Measurements from ENCODE around the gene AGER.

The AGER gene

DNA sequence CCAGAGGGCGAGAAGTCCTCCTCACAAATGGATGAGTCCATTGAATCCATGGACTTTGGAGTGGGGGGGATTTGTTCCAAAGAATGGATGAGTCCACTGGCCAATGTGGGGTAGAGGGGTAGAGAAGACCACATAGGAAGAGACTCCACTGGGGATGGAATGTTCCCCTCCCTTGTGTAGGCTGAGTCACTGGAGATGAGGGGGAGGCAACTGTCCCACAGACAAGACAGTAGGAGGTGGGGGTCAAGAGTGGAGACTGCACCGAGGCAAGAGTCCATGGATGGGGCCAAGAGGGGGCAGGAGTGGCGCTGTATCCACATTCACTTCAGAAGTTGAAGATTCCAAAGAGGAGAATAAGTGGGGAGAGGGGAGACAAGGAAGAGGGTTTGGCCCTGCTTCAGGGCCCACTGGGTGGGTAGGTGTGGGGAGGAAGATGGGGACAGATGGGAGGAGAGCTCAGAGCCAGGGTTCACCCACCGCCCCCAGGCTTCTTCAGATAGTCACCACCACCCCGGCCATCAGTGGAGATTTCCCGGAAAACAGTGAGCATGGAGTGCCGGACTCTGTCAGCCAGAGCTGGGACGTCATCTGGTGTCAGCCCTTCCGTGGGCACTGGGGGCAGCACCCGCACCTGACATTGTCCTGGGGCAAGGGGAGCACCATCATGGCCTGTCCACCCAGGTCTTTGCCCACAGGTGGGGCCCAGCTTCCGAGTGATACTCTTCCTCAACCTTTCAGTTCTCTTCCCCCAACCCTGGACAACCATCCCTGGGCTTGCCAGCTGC is 15.1 kb downstream of the AGER start:
- DNase-seq (ENCODE audit: low read depth): no peak

DNA sequence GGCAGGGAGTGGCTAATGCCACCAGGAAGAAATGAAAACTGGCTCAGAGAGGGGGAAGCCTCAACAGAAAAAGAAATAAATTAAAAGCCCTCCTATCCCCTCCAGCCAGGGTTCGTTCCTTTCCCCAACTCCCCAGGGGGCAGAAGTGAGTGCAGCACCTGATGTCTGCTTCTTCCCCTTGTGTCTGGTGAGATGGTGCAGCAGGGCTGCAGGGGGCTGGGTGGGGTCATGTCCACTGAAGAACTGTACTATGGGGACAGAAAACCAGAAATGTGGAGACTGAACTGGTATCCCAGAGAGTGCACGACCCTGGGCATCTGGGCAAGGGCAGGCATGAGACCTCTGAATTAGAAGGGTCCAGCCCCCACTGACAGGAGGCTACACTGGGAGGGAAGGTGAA is 15.7 kb downstream of the AGER start:
- DNase-seq (ENCODE audit: low read depth): no peak

DNA sequence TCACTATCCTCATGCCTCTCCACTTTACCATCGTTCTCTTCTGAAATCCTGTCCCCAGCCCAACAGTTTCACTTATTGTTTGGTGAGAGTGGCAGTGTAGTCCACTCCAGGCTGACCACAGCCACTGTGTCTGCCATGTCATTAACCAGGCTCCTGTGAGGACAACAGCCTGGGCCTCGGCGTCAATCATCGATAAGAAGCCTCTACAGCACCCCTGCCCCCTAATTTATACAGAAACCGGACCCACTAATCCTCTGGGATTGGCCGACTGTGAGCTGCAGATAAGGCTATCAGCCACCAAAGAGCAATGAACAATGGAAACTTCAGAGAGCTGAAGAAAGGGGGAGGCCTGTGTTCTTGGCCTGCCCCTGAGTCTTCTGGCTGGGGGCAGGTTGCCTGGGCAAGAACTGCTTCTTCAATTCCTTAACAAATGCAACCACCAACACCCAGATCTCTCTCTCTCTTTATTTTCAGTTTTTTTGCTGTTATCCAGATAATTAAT is 16.2 kb downstream of the AGER start:
- DNase-seq (ENCODE audit: low read depth): no peak

DNA sequence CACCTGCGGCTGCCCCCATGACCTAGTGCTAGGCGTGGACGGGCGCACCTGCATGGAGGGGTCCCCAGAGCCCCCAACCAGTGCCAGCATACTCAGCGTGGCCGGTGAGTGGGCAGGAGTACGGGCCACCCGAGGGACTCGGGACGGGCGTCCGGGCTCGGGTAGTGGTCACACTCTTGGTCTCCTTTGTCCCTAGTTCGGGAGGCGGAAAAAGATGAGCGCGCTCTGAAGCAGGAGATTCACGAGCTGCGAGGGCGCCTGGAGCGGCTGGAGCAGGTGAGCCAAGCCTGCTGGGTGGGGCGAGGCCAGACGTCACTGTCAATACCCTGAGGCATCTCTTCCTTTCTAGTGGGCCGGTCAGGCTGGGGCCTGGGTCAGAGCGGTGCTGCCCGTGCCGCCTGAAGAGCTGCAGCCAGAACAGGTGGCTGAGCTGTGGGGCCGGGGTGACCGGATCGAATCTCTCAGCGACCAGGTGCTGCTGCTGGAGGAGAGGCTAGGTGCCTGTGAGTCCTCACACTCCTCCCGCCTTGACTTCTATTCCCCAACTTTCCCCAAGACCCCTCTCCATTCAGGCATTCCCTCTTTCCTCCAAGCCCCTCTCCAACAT is 16.8 kb downstream of the AGER start:
- no peak for DNase-seq (ENCODE audit: low read depth)

DNA sequence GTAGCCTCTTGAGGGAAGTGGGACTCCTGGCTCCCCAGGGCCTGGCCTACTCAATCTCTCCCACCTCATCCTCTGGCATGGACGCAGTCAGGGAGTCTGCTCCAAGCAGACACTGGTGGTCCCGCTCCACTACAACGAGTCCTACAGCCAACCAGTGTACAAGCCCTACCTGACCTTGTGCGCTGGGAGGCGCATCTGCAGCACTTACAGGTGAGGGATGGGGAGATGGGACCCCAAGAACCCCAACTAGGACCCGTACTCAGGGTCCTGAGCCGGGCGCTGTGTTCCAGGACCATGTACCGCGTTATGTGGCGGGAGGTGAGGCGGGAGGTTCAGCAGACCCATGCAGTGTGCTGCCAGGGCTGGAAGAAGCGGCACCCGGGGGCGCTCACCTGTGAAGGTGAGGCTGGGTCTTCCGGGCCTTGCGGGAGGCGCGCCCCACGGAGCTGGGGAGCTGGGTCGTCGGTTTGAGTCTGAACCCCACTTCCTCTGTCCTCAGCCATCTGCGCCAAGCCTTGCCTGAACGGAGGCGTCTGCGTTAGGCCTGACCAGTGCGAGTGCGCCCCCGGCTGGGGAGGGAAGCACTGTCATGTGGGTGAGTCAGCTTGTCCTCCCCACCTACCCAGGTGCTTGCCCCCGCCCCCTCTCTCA is 17.5 kb downstream of the AGER start:
- DNase-seq (ENCODE audit: low read depth): no peak

DNA sequence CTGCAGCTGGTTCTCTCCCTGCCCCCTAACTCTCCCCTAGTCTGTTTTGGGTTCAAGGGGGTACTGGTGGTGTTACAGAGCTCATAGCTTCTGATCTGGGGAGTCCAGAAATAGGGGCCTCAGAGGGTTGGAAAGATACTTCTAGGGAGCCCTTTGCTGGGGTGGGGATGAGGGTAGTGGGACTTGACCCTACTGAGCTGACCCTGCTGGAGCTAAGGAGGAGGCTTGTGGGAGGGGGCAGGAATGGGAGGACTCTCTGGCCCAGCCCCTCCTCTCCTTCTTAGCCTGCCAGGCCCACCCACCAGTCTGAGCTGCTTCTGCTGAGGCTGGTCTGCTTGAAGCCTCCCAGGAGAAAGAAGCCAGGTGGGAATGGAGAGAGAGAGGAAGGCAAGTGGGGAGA is 19.8 kb downstream of the AGER start, which contains the start of gene EGFL8:
Gene EGFL8, plus strand, starts transcription at position 301 of the 400 bp plus-strand sequence. CDS start 1,571 bp downstream, outside the sequence.
- no peak for DNase-seq (ENCODE audit: low read depth)

DNA sequence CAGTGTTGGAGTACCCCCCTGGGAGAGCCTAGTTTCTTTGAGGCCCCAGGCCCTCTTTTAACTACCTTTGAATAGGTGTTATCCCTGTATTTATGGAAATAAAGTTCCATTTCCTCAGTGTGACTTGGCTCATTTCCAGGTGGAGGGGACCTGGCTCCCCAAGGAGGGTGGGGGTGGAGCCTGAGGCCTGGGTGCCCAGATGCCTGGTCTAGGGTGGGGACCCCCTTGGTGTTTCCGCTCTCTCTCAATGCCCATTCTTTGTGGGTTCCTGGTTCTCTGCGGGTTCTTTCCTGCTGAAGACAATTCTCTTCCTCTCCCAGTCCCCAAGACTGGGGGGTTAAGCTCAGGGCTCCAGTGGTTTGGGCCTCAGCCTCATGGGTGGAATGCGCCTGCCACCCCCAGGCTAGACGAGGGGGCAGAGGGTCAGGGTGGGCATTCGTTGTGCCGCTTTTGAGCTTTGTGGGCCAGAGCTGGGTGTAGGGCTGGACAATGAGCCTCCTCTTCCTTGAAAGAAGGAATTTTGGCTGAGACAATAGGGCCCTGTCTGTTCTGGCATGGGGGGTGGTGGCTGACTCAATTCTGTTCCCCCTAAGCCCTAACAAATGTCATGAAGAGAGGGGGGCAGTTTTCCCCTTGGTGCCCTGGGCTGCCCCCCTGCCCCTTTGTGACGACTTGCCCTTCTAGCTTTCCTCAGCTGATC is 20.3 kb downstream of the AGER start:
- DNase-seq (ENCODE audit: low read depth): no peak

DNA sequence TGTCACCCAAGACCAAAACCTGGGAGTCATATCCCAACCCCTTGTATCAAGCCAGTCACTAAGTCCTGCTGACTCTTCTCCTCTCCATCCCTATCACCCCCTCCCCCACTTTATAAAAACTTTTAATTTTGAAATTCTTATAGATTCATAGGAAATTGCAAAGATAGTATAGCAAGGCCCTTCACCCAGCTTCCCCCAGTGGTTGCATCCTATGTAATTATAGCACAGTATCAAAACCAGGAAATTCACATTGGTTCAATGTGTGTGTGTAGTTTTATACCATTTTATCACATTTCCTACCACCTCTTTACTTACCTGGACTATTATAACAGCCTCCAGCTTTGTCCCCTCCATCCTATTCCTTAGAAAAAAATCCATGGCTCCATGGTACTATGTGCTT is 26.0 kb downstream of the AGER start:
- no peak for DNase-seq (ENCODE audit: low read depth)

DNA sequence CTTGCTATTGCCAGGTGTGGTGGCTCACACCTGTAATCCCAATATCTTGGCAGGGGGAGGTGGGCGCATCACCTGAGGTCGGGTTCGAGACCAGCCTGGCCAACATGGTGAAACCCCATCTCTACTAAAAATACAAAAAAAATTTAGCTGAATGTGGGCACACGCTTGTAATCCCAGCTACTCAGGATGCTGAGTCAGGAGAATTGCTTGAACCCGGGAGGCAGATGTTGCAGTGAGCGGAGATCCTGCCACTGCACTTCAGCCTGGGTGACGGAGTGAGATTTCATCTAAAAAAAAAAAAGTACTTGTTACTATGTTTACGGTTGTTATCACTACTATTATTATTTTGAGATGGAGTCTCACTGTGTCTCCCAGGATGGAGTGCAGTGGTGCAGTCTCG is 27.2 kb downstream of the AGER start:
- no peak for DNase-seq (ENCODE audit: low read depth)

DNA sequence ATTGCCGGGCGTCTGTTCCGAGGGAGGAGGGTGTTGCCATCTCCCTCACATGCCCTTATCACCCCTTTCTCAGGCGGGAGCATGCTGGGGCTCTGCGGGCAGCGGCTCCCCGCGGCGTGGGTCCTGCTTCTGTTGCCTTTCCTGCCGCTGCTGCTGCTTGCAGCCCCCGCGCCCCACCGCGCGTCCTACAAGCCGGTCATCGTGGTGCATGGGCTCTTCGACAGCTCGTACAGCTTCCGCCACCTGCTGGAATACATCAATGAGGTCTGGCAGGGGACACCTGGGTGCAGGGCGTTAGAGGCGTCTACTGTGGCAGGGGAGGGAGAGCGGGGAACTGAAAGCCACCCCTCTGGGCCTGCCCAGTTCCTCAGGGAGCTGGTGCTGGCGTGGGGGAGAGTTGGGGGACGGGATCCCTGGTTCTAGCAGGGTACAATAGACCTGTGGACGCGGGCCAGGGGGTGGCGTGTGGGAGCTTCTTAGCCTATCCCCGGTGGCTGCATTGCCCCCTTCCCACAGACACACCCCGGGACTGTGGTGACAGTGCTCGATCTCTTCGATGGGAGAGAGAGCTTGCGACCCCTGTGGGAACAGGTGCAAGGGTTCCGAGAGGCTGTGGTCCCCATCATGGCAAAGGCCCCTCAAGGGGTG is 29.4 kb downstream of the AGER start:
- DNase-seq (ENCODE audit: low read depth): no peak

DNA sequence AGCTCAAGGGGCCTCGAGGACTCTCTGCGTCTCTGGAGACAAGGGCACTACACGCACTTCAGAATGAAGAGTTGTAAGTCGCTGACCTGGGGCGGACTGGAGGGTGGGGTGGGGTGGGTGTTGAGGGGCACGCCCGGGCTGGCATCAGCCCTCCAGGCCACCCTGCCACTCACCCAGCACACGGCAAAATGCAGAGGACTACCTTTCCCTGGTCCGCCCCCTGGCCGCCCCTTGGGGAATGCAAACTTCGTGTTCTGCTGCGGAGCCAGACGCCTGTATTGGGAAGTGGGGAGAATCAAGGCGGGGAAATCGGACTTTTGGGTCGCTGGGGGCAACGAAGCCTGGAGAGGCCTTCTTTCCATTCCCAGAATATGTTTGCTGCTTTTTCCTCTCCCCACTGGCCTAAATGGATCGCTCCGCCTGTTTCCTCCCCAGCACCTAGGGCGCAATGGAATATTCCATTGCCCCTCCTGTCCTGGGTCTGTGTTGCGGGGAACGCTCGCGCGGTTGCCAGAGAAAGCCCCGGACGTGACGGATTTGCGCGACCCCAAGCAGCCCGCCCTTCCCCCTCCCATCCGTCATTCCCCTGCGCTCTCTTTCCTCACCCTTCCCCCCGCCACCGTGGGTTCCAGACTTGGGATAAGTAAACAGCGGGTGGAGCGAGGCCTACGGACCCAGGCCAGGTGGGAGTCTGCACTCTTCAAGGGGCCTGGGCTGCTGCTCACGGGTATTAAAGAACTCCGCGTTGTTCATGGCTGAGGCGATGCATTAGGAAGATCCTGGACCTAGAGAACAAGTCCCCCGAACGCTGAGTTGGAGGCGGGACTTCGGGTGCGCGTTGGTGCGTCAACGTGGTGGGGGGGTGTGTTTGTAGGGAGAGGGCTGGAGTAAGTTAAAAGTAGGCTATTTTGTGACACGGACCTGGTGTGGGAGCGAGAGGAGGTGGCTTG is 30.2 kb downstream of the AGER start, which contains the start of gene PPT2:
Gene PPT2, plus strand, starts transcription at position 578 of the 950 bp plus-strand sequence. CDS start 454 bp downstream, outside the sequence.
- DNase-seq (ENCODE audit: low read depth): peak; percentile 73

DNA sequence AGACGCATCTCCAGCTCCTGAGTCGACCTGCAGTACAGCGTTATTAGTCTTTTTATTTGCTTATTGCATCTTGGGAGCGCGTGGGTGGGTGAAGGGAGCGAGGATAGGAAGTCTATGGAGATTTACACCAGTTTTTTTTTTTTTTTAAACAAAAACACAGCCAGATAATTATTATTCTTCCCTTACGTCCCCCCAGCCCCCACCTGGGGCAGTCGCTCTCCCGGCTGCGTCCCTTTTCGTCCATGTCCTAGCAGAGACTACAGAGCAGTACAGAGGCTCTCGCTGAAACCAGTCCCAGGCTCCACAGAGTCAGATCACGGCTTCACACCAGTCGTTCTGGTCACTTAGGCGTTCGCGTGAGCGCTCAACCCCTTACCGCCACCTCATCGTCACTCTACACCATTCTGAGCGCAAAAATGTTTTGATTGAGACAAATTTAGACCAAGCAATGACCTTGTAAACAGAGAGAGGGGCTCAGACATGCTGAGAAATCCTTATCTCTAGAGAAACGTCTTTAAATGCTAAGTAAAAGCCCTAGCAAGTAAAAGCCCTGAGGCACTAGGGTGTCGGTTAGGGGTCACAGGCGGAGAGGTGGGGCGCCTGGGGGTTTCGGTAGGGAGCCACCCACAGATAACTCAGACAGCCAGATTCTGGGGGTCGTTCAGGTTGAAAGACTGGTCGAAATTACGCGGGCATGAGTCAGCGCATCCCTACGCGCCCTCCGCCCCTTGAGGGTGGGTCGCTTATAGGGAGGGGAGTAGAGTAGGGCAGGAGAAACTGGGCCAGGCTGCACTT is 31.1 kb downstream of the AGER start:
- no peak for DNase-seq (ENCODE audit: low read depth)

DNA sequence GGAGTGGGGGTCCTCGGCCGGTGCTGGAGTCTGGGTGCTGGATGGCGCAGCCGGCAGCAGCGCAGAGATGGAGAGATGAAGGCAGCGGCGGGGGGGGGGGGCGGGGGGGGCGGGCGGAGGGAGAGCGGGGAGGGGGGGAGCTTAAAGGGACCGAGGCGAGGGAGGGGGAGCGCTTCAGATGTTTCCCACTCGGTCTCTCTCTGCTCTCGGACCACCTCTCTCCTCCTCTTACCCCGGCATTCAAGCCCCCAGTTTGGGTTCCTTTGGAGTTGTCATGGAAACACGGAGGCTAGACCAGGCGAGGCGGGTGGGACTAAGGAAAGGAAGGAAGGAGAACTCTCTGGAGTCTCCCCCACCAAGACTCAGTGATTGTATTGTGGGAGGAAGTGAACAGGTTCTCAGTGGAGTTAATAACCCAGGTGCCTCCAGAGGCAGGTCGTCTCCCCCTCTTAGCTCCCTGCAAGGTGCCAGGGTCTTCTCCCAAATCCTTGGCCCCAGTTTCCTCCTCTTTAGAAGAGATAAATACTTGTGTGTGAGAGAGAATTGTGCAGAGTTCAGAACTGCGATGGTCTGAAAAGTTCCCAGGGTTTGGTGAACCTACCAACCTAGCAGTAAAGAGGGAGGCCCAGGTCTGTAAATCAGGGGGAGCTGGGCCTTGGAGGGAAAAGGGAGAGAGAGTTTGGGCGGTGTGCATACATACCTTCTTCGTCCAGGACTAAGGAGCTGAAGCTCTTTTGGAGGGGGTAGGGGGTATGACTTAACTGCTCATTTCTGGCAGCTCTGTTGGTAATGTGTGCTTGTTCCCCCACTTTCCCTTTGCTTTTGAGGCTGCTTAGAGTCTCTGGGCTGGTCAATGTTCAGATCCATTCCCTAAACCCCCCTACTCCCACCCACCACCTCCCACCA is 31.9 kb downstream of the AGER start, which contains the start of gene PRRT1:
Gene PRRT1, minus strand, starts transcription at position 77 of the 906 bp plus-strand sequence. CDS start 112 bp downstream, outside the sequence.
- DNase-seq (ENCODE audit: low read depth): no peak

DNA sequence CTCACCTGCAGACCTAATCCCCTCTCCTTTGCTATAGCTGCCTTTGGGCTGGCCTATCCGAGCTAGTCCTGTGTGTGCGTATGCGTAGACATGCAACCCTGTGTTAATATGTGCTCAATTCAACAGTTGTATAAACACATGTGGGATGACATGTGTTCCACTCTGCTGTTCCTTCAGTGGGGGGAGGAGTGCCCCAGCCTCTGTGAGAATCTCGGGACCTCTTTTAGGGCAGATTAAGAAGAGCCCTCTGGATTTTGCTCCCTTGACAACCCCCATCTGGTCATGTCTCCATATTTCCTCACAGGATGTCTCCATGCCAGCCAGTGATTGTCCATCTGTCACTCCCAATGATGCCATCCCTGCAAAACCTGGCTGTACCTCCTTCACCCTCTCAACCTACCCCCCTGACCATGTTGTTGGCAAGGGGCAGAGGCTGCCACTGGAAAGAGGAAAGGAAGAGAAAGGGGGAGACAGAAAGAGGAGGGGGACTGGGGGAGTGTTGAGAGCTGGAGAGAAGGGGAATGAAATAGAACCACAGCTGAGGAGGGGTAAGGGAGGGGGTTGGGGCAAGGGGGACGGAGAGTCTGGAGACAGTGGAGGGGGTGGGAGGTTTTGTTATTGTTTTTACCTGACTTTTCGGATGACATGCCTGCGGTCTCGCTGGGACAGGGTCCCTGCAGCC is 32.7 kb downstream of the AGER start:
- no peak for DNase-seq (ENCODE audit: low read depth)

DNA sequence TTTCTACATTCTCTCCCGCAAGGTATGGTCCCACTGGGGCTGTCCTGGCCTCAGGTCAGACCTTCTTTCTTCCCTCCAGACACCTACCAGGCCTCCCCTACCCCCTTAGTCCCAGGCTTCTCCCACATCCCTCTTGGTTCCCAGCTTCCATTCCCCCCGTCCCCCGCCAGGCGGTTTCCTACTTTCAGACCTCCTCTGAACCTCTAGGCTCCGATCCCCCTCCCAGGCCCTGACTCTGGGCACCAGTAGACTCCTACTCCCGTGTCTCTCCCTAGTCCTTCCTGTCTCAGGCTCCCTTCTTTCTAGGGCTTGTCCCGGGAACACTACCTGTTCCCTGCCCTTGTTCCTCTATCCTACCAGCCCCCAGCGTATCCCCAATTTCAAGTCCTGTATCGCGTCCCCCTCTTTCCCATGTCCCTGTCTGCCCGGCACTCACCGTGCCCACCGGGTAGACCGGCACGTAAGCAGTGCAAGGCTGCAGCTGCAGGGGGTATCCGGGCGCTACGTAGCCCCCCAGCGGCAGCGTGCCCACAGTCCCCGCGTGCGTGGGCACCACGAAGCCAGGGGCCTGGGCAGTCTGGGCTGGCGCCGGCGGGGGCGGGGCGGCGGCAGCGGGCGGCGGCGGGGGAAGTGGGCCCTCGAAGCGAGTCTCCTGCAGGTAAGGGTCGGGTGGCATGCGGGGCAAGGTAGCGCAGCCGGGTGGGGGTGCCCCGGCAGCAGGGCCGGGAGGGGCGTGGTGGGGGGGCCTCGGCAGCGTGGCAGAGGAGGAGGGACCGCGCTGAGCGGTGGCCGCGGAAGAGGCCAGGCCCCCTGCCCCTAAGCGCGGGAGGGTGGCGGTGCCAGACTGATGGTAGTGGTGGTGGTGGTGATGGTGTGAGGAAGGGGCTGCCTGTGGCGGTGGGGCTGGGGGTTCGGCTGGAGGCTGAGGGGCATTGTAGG is 33.9 kb downstream of the AGER start:
- no peak for DNase-seq (ENCODE audit: low read depth)

DNA sequence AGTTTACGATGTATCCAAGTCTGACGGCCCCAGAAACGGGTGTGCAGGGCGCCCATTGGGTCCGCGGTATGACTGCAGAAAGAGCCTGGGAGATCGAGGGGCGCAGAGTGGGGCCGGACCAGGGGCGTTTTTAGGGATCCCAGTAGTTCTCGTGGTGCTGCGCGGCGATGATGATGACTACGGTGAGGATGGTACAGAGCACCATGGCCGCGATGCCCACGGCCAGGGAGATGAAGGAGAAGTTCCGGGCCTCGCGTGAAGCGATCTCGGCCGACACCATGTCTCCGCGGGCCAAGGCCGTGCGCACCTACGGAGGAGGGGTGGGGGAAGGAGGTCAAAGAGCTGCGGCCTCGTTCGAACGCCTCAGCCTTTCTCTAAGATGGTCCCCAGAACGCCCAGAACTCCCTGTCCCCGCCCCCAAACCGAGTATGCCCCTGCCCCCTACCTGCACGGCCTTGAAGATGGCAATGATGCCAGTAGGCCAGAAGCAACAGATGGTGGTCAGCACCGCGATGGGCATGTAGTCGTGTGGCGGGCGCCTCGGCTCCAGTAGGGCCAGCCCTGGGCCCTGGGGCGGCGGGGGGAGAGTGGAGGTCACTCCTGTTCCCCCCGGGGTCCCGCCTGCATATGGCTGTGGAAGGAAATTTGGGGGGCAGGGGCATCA is 34.8 kb downstream of the AGER start:
- DNase-seq (ENCODE audit: low read depth): no peak

Measured in HS-5 (cell line).